ENCODE measurements around the gene CDYL2. TPM values are rescaled to one million over a fixed set of nuclear protein-coding genes. Genes with fewer than 3 reads are reported as not detected.
"Not testable (repeated sequence)": the region's sequence is repeated elsewhere in the genome, so short reads cannot be mapped to it uniquely, and the experiment has no call there.

Gene CDYL2, protein sequence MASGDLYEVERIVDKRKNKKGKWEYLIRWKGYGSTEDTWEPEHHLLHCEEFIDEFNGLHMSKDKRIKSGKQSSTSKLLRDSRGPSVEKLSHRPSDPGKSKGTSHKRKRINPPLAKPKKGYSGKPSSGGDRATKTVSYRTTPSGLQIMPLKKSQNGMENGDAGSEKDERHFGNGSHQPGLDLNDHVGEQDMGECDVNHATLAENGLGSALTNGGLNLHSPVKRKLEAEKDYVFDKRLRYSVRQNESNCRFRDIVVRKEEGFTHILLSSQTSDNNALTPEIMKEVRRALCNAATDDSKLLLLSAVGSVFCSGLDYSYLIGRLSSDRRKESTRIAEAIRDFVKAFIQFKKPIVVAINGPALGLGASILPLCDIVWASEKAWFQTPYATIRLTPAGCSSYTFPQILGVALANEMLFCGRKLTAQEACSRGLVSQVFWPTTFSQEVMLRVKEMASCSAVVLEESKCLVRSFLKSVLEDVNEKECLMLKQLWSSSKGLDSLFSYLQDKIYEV
- total RNA-seq (2014; rRNA removed; shearing (Covaris generic)) = under 0.01 and 1.6 TPM in 2 replicates

DNA sequence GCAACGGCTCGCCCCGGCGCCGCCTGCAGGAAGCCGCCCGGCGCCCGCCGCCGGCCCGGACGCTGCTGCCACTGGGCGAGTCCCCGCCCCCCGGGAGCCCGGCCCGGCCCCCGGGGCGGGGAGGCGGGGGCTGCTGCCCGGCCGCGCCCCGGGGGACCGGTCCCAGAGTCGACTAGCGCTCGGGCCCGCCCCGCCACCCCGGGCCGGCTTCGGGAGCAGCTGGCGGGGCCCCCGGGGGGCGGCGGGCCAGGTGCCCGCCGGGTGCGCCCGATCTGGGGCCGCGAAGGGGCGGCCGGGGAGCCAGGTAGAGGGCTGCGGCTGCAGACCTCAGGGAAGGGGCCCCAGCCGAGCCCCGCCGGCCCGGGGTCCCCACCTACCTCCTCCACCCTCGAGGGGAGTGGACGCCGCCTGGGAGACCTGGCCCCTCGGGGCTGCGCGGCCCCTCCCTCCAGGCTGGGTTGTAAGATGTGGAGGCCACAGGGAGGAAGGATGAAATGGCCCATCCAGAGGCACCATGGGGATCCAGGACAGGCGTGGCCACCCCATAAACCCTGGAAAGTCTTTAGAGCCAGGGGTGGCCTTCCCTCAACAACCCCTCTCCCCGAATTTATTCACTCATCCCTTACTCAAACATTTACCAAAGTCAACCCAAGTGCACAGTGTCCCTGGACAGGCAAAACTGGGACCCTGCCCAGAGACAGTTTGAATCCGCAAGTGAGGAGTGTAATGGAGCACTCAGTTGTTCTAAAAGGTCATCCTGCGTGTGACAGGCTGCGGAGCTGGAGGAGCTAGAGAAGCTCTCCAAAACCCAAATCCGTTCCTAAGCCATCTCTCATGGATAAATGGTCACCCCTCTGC lies at the start of gene CDYL2:
Gene CDYL2 (minus strand): TSS at position 73 of the 858 bp plus-strand sequence. CDS start 425 bp downstream, outside the sequence.
- peak; percentile 8 for DNase-seq (ENCODE audit: low read depth)

DNA sequence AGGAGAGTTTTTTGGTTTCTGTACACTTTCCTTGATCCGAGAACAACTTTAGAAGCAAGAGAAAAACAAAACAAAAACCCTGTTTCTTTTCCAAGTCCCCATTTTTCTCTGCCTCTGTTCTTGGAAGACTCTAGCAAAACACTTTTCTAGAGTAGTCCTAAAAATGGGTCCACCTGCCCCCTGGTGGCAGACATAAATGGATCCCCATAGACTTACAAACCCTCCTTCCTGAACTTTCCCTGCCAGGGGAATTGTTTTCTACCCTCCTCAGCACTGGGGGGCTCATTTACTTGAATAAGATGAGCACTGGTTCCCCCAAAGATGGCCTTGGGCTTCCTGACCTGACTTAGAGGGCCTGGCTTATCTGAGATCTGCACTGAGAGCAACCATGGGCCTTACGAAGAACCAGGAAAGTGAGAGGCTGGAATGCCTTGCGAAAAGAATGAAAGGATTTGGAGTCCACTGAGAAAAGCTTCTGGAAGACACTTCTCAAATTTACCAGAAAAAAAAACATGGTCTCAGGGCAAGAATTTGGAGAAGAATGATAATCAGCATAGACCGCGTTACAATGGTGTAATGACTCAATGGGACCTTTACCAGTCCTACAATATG lies 48.0 kb upstream of the CDYL2 start:
- DNase-seq (ENCODE audit: low read depth) = peak; percentile 8

DNA sequence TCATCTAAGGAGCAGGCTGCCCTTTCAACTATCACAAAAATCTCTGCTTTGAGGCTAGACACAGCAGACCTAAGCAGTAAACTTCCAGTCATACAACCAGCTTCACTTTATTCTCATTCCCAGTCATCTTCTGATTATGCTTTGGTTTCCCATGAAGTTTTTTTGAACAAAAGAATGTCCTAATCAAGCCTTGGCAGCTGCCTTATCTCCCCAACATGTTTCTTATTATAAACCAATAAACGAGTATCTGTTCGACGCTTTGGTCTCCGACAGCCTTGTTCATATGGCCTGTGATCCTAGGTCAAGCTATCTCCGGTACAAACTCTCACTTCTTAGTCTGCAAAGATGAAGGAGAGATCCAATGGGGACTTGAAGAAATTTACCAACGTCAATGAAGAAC lies 47.4 kb upstream of the CDYL2 start:
- no peak for DNase-seq (ENCODE audit: low read depth)

DNA sequence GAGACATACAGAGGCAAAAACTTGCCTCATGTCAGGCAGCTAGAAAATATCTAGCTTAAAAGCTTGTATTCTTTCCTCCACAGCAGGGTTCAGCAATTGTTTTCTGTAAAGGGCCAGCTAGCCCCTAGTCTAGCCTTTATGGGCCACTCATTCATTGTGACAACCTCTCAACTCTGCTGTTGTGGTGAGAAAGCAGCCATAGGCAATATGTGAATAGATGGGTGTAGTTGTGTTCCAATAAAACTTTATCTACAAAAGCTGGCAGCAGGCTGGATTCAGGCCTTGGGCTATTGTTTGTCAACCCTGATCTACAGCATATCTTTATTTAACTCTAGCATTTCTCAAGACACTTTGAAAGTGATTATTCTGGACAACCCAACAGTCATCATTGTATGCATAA lies 46.4 kb upstream of the CDYL2 start:
- DNase-seq (ENCODE audit: low read depth) = no peak

DNA sequence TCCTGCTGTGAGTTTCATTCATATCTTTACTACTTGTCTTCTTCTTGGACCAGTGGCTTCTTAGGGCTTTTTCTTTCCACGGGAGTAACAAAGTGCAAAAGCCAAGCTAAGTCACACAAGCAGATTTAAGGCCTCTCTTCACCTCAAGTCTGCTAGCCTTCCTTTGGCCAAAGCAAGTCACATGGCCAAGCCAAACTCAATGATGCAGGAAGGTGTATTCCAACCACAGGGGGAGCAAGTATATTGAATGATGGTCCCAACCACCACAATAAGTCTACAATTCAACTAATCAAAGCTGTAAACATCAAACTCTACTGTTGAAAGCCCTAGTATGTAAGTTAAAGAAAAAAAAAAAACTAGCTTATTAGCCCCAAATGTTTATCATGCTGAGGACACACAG lies 44.5 kb upstream of the CDYL2 start:
- DNase-seq (ENCODE audit: low read depth) = no peak

DNA sequence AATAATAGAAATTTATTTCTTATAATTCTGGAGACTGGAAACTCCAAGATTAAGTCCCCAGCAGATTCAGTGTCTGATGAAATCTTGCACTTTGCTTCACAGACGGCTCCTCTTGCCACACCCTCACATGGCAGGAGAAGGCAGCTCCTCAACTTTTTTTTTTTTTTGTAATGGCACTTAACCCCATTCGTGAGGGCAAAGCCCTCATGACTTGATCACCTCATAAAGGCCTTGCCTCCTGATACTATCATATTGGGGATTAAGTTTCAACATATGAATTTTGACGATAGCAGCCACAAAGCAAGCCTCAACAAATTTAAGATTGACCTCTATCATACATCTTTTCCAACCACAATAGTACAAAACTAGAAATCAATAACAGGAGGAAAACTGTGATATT lies 42.3 kb upstream of the CDYL2 start:
- no peak for DNase-seq (ENCODE audit: low read depth)

DNA sequence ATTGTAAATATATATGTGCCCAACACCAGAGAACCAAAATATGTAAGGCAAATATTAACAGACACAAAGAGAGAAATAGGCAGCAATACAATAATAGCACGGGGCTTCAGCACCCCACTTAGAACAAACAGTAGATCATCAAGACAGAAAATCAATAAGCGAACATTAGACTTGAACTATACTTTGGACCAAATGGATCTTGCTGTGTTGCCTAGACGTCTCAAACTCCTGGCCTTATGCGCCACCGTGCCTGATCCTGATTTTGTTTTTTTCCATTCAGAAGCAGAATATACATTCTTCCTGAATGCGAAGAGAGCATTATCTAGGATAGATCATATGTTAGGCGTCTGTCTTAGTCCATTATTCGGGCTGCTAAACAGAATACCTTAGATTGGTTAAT lies 41.9 kb upstream of the CDYL2 start:
- no peak for DNase-seq (ENCODE audit: low read depth)

DNA sequence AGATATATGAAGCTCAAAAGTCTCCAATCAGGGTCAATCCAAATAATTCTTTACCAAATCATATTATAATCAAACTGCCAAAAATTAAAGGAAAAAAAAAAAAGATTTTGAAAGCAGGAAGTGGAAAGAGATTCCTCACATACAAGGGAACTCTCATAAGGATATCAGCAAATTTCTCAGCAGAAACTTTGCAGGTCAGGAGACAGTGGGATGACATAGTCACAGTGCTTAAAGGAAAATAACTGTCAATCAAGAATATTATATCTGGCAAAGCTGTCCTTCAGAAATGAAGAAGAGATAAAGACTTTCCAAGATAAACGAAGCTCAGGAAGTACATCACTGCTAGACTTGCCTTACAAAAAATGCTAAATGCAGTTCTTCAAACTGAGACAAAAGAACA lies 40.0 kb upstream of the CDYL2 start:
- no peak for DNase-seq (ENCODE audit: low read depth)

DNA sequence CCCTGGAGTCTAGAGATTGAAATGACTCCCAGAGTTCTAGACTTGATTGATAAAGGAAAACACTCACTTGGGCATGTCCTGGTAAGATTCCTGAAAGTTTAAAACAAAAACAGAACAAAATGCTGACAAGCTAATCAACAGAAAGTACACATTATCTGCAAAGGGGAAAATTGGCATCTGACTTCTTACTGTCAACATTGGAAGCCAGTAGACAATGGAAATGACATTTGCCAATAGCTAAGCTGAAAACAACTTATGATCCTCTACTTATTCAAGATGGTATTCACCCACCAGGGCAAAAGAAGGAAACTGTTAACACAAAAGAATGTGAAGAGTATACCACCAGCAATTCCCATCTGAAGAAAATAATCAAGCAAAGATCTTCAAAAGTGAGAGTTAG lies 36.8 kb upstream of the CDYL2 start:
- no peak for DNase-seq (ENCODE audit: low read depth)

DNA sequence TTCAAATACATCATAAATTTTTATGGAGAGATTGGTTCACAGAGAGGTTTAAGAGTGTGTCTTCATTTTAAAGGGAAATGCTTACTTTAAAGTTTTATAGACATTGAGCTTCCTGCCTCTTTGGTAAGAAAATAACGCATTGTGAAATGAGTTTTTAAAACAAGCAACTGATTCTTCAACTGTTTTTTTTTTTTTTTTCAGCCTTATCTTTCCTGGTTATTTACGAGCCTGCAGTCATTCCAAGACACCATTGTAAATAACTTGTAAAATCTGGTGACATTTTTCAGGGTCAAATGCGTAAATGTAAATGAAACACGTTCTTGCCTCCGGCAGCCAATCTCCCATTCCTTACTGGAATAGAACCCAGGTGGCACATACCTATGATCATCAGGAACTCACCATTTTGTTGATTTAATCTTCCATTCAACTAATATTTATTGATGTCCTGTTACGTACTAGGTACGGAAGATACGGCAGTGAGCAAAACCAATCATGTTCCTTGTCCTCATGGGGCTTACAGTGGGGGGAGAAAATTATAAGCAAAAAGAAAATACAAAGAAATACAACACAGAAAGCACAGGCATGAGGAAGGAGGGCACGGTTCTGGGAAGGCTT lies 33.2 kb upstream of the CDYL2 start:
- DNase-seq (ENCODE audit: low read depth) = no peak

DNA sequence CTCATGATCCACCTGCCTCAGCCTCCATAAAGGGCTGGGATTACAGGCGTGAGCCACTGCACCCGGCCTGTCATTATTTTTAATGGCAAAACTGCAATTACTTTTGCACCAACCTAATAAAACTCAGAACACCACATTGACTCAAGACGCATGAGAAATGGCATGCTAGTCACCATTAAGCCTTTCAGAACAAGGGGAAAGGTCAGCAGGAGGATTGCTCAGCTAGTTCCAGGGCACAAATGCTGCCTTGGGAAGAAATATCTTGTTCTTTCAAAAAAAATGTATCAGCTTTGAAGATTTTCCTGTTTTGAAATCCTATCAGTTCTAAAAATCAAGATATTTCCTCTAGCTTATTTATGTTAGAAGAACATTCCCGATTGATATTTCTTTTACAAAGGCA lies 32.4 kb upstream of the CDYL2 start:
- DNase-seq (ENCODE audit: low read depth) = no peak

DNA sequence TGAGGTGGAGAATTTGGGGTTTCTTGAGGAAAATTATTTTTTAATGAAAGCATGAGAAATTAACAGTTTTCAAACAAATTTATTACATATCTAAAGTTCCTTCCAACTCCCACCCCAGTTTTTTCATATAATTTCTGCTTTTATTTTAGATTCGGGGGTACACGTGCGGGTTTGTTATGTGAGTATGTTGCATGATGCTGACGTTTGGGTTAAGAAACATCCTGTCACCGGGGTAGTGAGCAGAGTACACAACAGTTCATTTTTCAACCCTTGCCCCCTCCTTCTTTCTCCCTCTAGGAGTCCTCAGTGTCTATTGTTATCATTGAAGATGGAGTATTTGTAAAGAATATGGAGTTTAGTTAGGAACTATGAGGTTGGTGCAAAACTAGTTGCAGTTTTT lies 31.8 kb upstream of the CDYL2 start:
- DNase-seq (ENCODE audit: low read depth) = no peak

DNA sequence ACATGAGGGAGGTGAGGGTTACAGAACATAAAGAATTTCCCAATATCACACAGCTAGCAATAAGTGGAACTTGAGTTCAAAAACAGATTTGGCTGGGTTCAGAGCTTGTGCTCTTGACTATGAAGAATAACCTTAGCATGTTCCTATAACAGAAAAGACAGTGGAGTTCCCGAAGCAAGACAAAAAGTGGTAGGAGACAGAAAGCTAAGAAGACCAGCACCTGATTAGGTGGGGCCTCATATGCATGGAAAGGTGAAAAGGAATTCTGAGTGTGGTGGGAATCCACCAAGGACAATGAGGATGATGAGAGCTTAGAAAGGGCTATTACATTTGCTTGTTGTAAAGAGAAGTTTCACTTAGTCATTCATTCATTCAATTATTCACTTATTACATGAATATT lies 26.6 kb upstream of the CDYL2 start:
- no peak for DNase-seq (ENCODE audit: low read depth)

DNA sequence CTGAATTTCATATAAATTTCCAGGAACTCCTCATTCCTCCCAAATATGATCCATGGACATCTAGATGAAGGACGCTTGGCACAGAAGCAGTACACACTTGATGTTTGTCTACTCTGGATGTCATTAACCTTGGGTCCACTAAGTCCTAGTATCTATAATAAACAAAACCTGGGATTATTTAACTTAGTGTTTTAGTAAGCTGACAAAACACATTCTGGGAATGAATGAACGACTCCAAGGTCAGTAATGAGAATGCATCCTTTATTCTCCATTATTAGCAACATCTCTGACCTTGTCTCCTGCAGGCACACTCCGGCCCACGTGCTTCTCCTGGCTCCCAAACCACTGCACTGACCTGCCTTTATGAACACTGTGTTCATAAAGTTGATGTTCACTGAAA lies 24.1 kb upstream of the CDYL2 start:
- DNase-seq (ENCODE audit: low read depth) = no peak

DNA sequence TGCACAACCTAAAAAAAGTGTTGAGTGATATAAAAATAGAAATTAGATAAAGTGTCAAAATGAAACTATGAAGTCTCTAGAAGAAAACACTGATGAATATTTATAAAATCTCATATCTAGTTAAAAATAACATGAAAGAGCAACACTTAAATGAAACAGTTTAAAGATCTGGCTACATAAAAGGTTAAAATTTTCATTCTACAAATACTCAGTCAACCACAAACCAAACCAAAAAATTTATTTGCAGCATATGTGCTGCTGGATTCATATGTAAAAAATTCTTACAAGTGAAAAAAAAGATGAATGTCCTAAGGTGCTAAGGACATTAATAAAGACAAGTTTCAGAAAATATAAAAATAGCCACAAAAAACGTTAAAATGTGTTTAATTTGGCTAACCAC lies 22.6 kb upstream of the CDYL2 start:
- no peak for DNase-seq (ENCODE audit: low read depth)

DNA sequence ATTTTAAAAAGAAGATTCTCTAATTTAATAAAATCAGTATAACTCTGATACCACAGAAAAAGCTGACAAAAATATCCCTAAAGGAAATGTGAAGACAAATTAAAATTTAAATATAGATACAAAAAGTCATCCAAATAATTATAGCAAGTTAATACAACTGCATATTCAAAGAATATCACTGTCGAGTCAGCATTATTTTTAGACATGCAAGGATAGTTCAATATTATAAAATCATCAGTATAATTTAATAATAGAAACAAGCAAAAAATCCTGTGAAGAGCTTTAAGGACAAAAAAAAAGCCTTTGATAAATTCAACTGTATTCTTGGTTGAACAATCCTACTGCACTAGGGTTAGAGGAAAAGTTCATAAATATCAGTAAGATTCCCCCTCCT lies 21.0 kb upstream of the CDYL2 start:
- no peak for DNase-seq (ENCODE audit: low read depth)

DNA sequence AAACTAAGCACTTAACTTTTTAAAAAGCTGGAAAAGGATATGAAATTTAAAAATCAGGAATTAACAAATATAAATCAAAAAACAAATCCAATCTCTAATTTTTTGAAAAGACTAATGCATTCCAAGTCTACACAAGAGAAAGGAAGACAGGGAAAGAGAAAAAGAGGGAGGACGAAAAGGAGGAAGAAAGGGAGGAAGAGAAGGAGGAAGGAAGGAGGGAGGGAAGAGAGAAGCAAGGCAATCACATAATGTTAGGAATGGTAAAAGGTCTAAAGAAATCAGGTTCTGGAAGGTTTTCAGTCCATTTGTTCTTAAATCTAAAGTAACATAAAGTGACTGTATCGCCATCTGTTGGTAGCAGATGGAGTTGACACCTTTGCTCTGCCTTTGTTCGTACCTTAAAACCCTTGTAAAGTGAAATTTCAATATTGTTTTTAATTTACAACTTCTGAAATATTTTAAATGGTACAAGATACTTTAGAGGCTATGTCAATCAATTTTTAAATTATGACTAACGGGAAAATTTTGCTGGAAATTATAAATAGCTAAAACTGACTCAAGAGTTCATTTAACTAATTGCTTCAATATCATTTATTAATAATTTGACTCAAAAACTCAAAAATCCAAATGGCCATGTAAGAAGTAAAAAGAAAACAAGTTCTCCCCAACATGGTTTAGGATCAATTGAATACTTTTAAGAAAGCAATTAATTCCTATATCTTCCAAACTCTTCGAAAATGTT lies 20.4 kb upstream of the CDYL2 start:
- peak; percentile 47 for DNase-seq (ENCODE audit: low read depth)

DNA sequence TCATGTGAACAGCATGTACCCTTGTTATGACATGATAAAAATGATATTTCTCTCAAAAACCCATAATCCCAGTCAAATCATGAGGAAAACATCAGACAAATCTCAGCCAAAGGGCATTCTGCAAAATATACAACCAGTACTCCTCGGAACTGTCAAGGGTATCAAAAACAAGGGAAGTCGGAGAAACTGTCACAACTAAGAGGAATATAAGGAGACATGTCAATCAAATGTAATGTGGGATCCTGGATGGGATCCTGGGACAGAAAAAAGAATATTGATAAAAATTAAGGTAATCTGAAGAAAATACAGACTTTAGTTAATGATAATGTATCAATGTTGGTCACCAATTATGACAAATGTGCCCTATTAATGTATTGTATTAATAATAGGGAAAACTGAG lies 15.6 kb upstream of the CDYL2 start:
- no peak for DNase-seq (ENCODE audit: low read depth)

DNA sequence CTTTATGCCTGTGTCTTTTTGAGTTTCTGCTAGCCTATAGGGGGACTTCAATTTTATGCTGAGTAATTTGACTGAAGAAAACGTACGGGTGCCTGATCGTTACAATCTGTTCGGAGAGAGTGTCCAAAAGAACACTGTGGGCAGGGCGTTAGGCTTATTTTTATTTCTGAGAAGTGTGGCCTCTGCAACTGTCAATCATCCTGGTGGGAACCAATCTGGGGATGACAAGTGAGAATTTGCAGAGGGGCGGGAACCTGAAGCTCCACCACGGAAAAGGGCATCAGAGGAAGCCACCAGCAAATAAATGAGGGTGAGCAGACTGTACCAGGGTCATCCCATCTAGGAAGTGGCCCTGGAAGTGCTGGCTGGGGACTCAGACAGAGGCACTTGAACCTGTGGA lies 12.0 kb upstream of the CDYL2 start:
- no peak for DNase-seq (ENCODE audit: low read depth)

DNA sequence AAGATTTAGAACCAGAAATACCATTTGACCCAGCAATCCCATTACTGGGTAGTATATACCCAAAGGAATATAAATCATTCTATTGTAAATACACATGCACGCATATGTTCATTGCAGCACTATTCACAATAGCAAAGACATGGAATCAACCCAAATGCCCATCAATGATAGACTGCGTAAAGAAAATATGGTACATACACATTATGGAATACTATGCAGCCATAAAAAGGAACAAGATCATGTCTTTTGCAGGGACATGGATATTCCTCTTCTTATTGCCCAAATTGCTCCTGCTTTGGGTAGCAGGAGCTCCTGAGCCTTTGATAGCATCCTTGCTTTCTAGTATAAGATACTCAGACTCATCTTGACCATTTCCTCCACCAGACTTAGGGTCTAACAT lies 10.9 kb upstream of the CDYL2 start:
- not testable (repeated sequence) for DNase-seq (ENCODE audit: low read depth)

DNA sequence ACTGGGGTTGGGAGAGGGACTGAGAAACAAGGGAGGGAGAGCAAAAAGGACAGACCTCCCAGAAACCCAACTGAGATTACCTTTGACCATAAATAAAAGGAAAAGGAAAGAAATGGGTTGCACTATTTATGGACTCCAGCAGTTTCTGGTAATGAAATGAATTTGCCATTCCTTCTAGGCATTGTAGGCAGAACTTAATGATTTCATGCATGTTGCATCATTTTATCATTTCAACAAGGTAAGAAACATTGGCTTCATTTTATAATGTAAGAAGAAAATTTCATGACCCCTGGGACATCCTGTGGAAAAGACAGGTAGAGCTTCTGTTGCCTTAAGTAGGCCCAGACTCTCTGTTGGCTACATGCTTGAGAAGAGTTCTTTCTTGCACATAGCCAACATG lies 8.2 kb upstream of the CDYL2 start:
- no peak for DNase-seq (ENCODE audit: low read depth)

Data from RPMI7951 (cell line).